ENCODE results near the gene TMEM198. TPM values are rescaled to one million over a fixed set of nuclear protein-coding genes. Genes with fewer than 3 reads are reported as not detected.

The TMEM198 gene
- total and polyA plus RNA-seq, 2 experiments from 2014 or later = 6.7 to 12.2 TPM

- Histone ChIP-seq H3K36me3 (no peaks in the 10 kb centered on the region), H3K4me1 (ENCODE audit: low read depth) (peaks cover 3% of the 10 kb centered on the region), H3K4me3 (no peak overlapping the region), H3K9me3 (ENCODE audit: low read depth) (no peaks in the 10 kb centered on the region), H3K27ac (no peak overlapping the region), H3K27me3 (no peaks in the 10 kb centered on the region)
- no peak for DNase-seq (ENCODE audit: low read depth in 1 of 2, low spot score in 1 of 2)
- no peak for TF ChIP-seq CTCF (IDR thresholded peaks at IDR 0.05; ENCODE audit: low read depth, low read length)
Measured at GRCh38 chr2:219547621-219548020, 3.8 kb downstream of the TMEM198 start.

- Histone ChIP-seq H3K9me3 (ENCODE audit: low read depth) (no peaks in the 10 kb centered on the region), H3K4me3 (no peak overlapping the region), H3K27ac (no peak overlapping the region), H3K27me3 (no peaks in the 10 kb centered on the region), H3K4me1 (ENCODE audit: low read depth) (peaks cover 3% of the 10 kb centered on the region), H3K36me3 (peaks cover under 1% of the 10 kb centered on the region)
- no peak for TF ChIP-seq CTCF (IDR thresholded peaks at IDR 0.05; ENCODE audit: low read depth, low read length)
- no peak for DNase-seq (ENCODE audit: low read depth in 1 of 2, low spot score in 1 of 2)
Measured at GRCh38 chr2:219548990-219549389, 5.2 kb downstream of the TMEM198 start.

- no peaks in the 10 kb centered on the region for H3K9me3 ChIP-seq (ENCODE audit: low read depth)
- no peak for TF ChIP-seq CTCF (IDR thresholded peaks at IDR 0.05; ENCODE audit: low read depth, low read length)
- peaks cover 3% of the 10 kb centered on the region for H3K4me1 ChIP-seq (ENCODE audit: low read depth)
- peaks cover 3% of the 10 kb centered on the region for H3K36me3 ChIP-seq
- H3K27me3 ChIP-seq = no peaks in the 10 kb centered on the region
- H3K4me3 ChIP-seq = no peak overlapping the region
- H3K27ac ChIP-seq = no peak overlapping the region
- DNase-seq (ENCODE audit: low read depth in 1 of 2, low spot score in 1 of 2) = no peak
Measured at GRCh38 chr2:219549619-219550018, 5.8 kb downstream of the TMEM198 start.

GRCh38 chr2:219551441-219552381 lies 7.9 kb downstream of the TMEM198 start:
- DNase-seq (ENCODE audit: low read depth in 1 of 2, low spot score in 1 of 2) = peak in 1 of 2 donors; percentile 55

More at GRCh38 chr2:219551441-219552381, 7.9 kb downstream of the TMEM198 start:
- no peaks in the 10 kb centered on the region for H3K27me3 ChIP-seq
- no peaks in the 10 kb centered on the region for H3K9me3 ChIP-seq (ENCODE audit: low read depth)
- peak overlapping the region; percentile 47 for H3K4me3 ChIP-seq
- H3K27ac ChIP-seq = no peak overlapping the region
- peaks cover 18% of the 10 kb centered on the region for H3K36me3 ChIP-seq
- peaks cover 3% of the 10 kb centered on the region for H3K4me1 ChIP-seq (ENCODE audit: low read depth)
- TF ChIP-seq CTCF (IDR thresholded peaks at IDR 0.05; ENCODE audit: low read depth, low read length) = no peak
